ENCODE results near the gene OCRL.

The OCRL gene

GRCh38 chrX:129606918-129607317 is 66.9 kb downstream of the OCRL start:
- DNase-seq (ENCODE audit: low read depth in 2 of 2): peak; percentile 59 to 62
- peak; percentile 51 for TF ChIP-seq CTCF (IDR thresholded peaks at IDR 0.05; ENCODE audit: low read depth, low read length)
- H3K4me3 ChIP-seq (replicated peaks in 1 of 2; ENCODE audit: low read depth in 2 of 2, low read length in 2 of 2): no peak overlapping the region

GRCh38 chrX:129608496-129608895 is 68.4 kb downstream of the OCRL start:
- no peak for DNase-seq (ENCODE audit: low read depth in 2 of 2)
- no peak for TF ChIP-seq CTCF (IDR thresholded peaks at IDR 0.05; ENCODE audit: low read depth, low read length)
- H3K4me3 ChIP-seq (replicated peaks in 1 of 2; ENCODE audit: low read depth in 2 of 2, low read length in 2 of 2): no peak overlapping the region

- peak; percentile 16 for TF ChIP-seq CTCF (IDR thresholded peaks at IDR 0.05; ENCODE audit: low read depth, low read length)
- H3K4me3 ChIP-seq (replicated peaks in 1 of 2; ENCODE audit: low read depth in 2 of 2, low read length in 2 of 2): no peak overlapping the region
- no peak for DNase-seq (ENCODE audit: low read depth in 2 of 2)
Observed at GRCh38 chrX:129609395-129609794, 69.3 kb downstream of the OCRL start.

- H3K4me3 ChIP-seq (replicated peaks in 1 of 2; ENCODE audit: low read depth in 2 of 2, low read length in 2 of 2): no peak overlapping the region
- DNase-seq (ENCODE audit: low read depth in 2 of 2): no peak
- no peak for TF ChIP-seq CTCF (IDR thresholded peaks at IDR 0.05; ENCODE audit: low read depth, low read length)
Observed at GRCh38 chrX:129612396-129612795, 72.3 kb downstream of the OCRL start.

- no peak for TF ChIP-seq CTCF (IDR thresholded peaks at IDR 0.05; ENCODE audit: low read depth, low read length)
- H3K4me3 ChIP-seq (replicated peaks in 1 of 2; ENCODE audit: low read depth in 2 of 2, low read length in 2 of 2): no peak overlapping the region
- DNase-seq (ENCODE audit: low read depth in 2 of 2): peak in 1 of 2 donors; percentile 55
Observed at GRCh38 chrX:129613596-129613995, 73.5 kb downstream of the OCRL start.

- DNase-seq (ENCODE audit: low read depth in 2 of 2): no peak
- H3K4me3 ChIP-seq (replicated peaks in 1 of 2; ENCODE audit: low read depth in 2 of 2, low read length in 2 of 2): no peak overlapping the region
- no peak for TF ChIP-seq CTCF (IDR thresholded peaks at IDR 0.05; ENCODE audit: low read depth, low read length)
Observed at GRCh38 chrX:129614481-129615255, 74.6 kb downstream of the OCRL start.

GRCh38 chrX:129617420-129617819 is 77.4 kb downstream of the OCRL start:
- H3K4me3 ChIP-seq (replicated peaks in 1 of 2; ENCODE audit: low read depth in 2 of 2, low read length in 2 of 2): no peak overlapping the region
- no peak for DNase-seq (ENCODE audit: low read depth in 2 of 2)
- TF ChIP-seq CTCF (IDR thresholded peaks at IDR 0.05; ENCODE audit: low read depth, low read length): no peak
